IPS-NIHi7 (cell line): ENCODE results near the gene SLC39A11.

ENCODE experiments used
- DNase-seq: peaks from one replicate; pipeline ENCODE4 v3.0.0; 2012; ENCODE audit warnings: mixed read lengths; ENCODE audit errors: extremely low spot score

The SLC39A11 gene

DNA sequence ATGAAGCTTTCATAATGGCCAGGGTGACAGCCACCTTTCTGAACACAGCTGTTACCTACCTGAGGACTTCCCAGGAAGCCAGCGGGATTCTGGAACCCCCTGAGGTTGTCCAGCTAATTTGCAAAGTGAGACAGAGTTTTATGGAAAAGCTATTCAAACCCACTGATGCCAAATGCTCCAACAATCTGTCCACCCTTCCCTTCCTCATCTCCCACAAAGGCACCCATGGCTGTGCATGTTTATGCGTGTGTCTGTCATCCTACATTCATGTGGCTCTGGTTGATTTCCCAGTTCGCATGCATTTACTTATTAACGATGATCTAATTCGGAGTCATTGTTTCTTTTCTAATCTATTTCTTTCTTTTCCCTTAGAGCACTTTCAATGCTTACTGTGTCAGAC is 217.1 kb downstream of the SLC39A11 start:
- DNase-seq, result no peak

DNA sequence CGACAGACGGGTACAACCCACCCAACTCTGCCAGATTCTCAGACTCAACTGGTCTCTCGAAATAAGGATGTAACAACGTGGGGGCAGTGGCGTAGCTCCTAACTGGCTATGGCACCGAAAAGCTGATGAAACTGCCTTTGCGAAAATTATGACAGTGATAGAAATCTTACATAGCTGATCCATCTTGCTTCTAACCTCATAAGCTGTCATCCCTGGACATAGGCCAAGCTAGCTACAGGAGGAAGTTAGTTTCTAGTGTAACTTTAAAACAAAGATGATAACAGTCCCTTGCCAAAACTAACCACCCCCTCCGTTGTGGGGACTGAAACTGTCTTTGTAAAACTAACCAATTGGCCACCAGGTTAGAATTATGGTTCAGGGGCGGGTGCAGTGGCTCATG is 220.1 kb downstream of the SLC39A11 start:
- DNase-seq, result no peak

- DNase-seq, result no peak
These were observed 222.0 kb downstream of the SLC39A11 start for GRCh38 chr17:72870367-72870985.

DNA sequence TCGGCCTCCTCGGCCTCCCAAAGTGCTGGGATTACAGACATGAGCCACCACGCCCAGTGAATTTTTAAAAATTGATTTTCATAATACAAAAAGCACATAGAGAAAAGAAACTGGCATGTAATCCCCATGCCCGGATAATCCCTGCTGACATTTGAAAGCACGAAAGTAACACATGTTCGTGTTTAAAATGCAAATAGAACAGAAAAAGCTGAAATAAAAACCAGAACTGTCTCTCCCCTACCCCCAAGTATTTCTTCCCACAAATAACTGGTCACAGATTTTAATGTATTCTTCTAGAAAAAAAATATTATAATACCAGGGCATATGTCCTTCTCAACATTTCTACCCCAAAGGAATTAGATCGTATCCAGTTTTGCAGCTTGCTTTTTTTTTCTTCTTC is 222.9 kb downstream of the SLC39A11 start:
- no peak for DNase-seq

GRCh38 chr17:72865954-72866353 is 226.5 kb downstream of the SLC39A11 start:
- DNase-seq, result no peak

- no peak for DNase-seq
These were observed 228.8 kb downstream of the SLC39A11 start for GRCh38 chr17:72863526-72864211.

- DNase-seq, result no peak
These were observed 230.1 kb downstream of the SLC39A11 start for GRCh38 chr17:72862276-72862999.

- no peak for DNase-seq
These were observed 230.7 kb downstream of the SLC39A11 start for GRCh38 chr17:72861811-72862210.

DNA sequence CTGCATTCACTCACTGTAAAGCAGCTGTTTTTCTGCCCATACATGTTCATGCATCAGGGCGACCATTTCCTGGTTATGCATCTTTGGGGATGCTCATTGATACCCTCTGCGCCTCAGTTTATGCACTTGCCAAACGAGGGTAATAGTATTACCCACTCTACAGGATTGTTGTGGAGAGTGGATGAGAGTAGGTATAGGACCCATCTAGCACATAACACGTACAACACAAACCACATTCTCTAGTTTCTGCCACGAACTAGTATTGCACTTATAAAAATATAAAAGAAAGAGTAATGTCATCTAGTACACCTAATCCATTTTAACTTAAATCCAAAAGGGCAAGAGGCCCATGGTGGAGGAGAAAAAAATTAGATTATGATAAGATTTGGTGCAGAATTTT is 231.7 kb downstream of the SLC39A11 start:
- DNase-seq, result no peak

- DNase-seq, result no peak
These were observed 233.5 kb downstream of the SLC39A11 start for GRCh38 chr17:72858826-72859495.

DNA sequence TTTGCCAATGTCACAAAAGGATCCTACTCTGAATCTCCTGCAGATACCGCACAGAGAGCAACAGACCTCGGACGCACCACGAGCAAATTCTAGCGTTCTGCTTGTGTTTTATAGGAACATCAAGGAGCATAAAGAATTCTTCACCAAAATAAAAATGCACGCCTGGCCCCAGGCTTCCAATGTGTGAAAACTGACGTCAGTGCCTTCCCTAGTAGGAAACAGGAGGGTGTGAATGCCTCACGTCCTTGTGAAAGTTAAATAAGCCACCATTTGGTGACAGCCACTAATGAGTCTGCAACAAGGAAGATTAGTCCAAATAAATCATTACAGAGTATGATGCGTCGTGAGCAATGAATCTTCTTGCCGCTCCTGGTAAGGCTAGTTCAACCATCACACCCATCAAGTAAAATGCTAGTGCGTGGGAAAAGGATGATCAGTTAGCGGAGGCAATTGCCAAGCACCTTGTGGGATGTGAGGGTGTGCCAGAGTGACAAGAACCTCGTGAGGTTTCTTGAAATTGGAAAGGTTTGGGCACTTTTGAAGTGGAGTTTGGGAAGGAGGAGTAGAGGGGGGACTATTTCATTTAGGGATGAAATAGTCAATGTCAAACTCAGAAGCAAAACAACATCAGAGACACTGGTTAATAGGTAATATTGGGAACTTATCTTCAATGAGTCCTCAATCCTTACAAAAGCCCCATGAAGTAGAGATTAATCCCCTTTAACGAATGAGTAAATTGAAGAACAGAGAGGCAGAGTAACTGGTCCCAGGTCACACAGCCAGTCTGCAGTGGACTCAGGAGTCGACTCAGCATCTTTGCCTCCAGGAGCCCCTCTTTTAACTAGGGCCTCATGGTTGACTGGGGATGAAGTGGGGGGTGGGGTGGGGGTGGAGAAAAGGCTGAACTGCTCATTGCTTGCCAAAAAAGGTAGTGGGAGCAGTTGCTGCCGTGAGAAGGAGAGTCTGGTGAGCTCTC is 238.8 kb downstream of the SLC39A11 start:
- DNase-seq, result no peak

DNA sequence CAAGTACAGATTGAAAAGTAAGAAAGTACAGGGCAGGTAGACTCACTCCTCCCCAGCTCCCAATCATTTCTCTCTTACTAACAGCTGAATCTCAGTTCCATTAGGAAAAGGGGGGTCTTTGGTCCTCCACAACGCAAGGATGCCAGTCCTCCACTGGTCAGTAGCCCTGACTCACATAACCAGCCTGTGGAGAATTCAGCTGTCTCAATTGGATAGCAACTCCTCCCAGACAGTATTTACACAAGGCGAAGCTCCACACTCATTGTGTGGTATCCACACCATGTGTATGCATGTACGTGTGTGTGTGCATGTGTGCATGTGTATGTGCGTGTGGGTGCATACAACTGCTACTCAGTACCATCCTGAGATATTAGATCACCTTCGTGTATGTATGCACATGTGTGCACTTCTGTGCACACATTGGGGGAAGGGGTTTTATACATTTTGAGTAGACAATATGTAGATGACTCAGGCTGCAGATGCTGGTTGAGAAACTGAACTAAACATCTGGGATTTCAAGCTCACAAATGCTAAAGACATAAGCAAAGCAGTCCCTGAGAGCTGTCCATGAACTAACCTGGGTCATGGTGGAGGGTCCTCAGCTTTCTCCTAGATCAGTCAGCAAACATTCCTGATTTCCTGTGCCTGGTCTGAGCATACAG is 240.1 kb downstream of the SLC39A11 start:
- no peak for DNase-seq

DNA sequence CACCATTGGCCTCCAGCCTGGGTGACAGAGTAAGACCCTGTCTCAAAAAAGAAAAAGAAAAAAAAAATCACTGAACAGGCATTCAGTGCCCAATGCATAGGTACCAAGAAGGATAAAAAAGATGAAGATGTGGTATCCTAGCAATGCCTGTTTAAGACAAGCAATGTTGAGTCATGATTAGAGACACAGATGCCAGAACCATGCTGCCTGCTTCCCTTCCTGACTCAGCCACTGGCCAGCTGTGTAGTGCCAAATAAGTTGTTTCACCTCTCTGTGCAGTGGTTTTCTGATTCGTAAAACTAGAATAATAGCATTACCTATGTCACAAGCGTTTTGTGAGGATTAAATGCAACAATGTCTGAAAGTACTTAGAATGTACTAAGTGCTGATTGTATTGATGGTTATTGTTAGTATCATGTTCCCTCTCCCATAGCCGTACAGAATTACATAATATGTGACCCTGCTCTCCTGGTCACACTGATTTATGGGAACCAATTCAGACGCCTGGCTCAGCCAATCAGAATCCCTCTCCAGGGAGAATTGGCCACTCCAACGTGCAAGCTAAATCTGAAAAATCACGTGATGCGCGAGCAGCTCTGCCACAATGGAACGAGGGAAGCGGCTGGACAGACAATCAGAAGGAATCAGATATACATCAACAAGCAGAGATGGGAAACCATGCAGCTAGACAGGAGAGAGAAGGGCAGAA is 241.9 kb downstream of the SLC39A11 start:
- DNase-seq, result no peak

DNA sequence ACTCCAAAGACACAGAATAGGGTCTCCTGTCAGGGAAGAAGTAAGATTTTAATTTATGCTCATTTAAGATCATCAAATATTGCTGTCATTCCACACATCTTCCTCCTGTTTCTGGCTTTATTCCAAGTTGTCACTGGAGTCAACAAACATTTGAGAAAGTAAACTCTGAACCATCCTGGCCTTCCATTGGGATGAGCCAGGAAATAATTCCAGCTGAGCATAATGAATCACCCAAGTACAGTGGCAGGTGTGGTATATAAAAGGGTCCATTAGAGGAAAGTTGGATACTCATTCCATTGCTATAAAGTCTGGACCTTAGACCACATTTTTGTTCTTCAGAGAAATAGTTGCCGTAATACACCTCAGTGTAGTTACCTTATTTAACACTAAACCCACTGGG is 246.1 kb downstream of the SLC39A11 start:
- no peak for DNase-seq

GRCh38 chr17:72843591-72843990 is 248.9 kb downstream of the SLC39A11 start:
- DNase-seq, result no peak

DNA sequence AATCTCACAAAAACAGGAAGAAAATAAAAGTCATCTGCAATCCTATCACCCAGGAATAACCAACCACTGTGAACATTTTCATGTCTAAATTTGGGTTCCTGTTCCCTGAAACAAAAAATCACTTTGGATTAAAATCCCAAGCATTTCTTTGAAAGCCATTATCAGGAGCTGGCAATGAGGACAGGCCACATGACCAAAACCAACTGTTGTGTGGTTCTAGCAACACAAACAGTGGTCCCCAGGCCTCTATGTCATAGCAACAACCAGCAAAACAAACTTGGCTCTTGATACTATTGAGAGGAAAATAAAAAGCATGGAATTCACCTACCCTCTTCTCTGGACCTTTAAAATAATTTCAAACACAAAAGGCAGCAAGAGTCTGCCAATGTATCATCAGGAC is 252.5 kb downstream of the SLC39A11 start:
- DNase-seq, result no peak

DNA sequence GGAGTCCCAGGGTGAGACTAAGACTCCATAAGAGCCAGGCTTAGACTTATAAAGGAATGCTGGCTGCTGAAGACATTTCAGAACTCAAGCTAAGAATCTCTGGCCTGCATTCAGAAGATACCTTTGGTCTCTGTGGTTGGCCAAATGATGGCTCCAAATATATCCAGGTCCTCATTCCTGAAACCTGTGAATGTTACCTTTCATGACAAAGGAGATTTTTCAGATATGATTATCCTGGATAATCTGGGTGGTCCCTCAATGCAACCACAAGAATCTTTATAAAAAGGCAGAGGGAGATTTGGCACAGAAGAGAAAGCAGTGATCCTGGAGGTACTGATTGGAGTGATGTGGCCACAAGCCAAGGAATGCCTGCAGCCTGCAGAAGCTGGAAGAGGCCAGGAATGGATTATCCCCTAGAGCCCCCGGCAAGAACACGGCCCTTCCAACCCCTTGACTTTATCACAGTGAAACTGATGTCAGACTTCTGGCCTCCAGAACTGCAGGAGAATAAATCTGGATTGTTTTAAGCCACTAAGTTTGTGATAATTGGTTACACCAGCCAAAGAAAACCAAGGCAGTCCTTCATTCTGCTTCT is 253.3 kb downstream of the SLC39A11 start:
- DNase-seq, result no peak

GRCh38 chr17:72838581-72838980 is 253.9 kb downstream of the SLC39A11 start:
- DNase-seq, result no peak

DNA sequence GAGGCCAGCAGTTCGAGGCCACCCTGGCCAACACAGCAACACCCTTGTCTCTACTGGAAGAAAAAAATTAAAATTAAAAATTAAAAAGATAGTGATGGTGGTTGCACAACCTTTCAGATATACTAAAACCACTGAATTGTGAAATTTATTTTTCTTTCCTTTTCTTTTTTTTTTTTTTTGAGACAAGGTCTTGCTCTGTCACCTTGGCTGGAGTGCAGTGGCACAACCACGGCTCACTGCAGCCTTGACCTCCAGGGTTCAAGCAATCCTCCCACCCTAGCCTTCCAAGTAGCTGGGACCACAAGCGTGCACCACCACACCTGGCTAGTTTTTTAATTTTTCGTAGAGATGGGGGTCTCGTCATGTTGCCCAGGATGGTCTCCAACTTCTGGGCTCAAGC is 254.4 kb downstream of the SLC39A11 start:
- no peak for DNase-seq

- no peak for DNase-seq
These were observed 255.2 kb downstream of the SLC39A11 start for GRCh38 chr17:72837335-72837734.
